Measurements from ENCODE around the gene ALMS1.
"Not testable (repeated sequence)": the region's sequence is repeated elsewhere in the genome, so short reads cannot be mapped to it uniquely, and the experiment has no call there.

Gene ALMS1

DNA sequence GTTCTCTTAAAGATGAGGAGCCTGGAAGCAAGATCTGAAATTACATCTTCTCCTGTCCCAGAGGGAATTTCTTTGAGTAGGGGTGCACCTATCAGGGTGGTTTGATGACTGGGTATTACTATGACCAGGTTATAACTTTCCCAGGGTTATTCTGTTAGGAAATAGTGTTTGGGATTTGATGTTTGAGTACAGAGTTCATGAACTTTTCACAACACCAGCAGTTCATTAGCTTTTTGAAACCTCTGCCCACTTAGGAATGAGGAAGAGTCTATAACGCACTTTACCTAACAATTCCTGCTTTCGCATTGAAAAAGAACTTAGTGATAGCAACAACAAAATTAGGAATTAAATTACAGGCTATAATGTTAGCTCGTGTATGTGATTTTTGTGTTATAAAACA is 58.6 kb downstream of the ALMS1 start:
- Mint-ChIP-seq H3K36me3 (ENCODE audit: low read depth) (peaks cover 75% of the 10 kb centered on the region), H3K9me3 (no peaks in the 10 kb centered on the region), H3K27me3 (no peaks in the 10 kb centered on the region), H3K4me3 (no peak overlapping the region), H3K4me1 (ENCODE audit: low read depth) (no peaks in the 10 kb centered on the region), H3K27ac (no peak overlapping the region)
- DNase-seq, result no peak

GRCh38 chr2:73448856-73449255 is 63.2 kb downstream of the ALMS1 start:
- Mint-ChIP-seq H3K9me3 (no peaks in the 10 kb centered on the region), H3K27me3 (no peaks in the 10 kb centered on the region), H3K36me3 (ENCODE audit: low read depth) (peaks cover 86% of the 10 kb centered on the region), H3K4me3 (no peak overlapping the region), H3K4me1 (ENCODE audit: low read depth) (no peaks in the 10 kb centered on the region), H3K27ac (no peak overlapping the region)
- DNase-seq, result no peak

GRCh38 chr2:73449404-73449803 is 63.8 kb downstream of the ALMS1 start:
- no peak overlapping the region for H3K27ac Mint-ChIP-seq
- H3K4me3 Mint-ChIP-seq, result no peak overlapping the region
- no peaks in the 10 kb centered on the region for H3K9me3 Mint-ChIP-seq
- no peaks in the 10 kb centered on the region for H3K27me3 Mint-ChIP-seq
- no peaks in the 10 kb centered on the region for H3K4me1 Mint-ChIP-seq (ENCODE audit: low read depth)
- no peak for DNase-seq
- peaks cover 85% of the 10 kb centered on the region for H3K36me3 Mint-ChIP-seq (ENCODE audit: low read depth)

GRCh38 chr2:73451263-73451972 is 65.8 kb downstream of the ALMS1 start:
- no peaks in the 10 kb centered on the region for H3K9me3 Mint-ChIP-seq
- no peaks in the 10 kb centered on the region for H3K4me1 Mint-ChIP-seq (ENCODE audit: low read depth)
- H3K4me3 Mint-ChIP-seq, result no peak overlapping the region
- DNase-seq, result no peak
- H3K27me3 Mint-ChIP-seq, result no peaks in the 10 kb centered on the region
- no peak overlapping the region for H3K27ac Mint-ChIP-seq
- H3K36me3 Mint-ChIP-seq (ENCODE audit: low read depth), result peaks cover 90% of the 10 kb centered on the region

GRCh38 chr2:73457982-73458381 is 72.3 kb downstream of the ALMS1 start:
- Mint-ChIP-seq H3K36me3 (ENCODE audit: low read depth) (peaks cover 71% of the 10 kb centered on the region), H3K4me1 (ENCODE audit: low read depth) (no peaks in the 10 kb centered on the region), H3K27ac (no peak overlapping the region), H3K4me3 (no peak overlapping the region), H3K27me3 (no peaks in the 10 kb centered on the region), H3K9me3 (peaks cover 2% of the 10 kb centered on the region)
- DNase-seq, result no peak

- DNase-seq; H3K4me1 Mint-ChIP-seq (ENCODE audit: low read depth); H3K9me3 Mint-ChIP-seq; H3K4me3 Mint-ChIP-seq; H3K27ac Mint-ChIP-seq; H3K27me3 Mint-ChIP-seq: not testable (repeated sequence)
- H3K36me3 Mint-ChIP-seq (ENCODE audit: low read depth), result peaks cover 34% of the 10 kb centered on the region
Measured at GRCh38 chr2:73462388-73462787, 76.8 kb downstream of the ALMS1 start.

DNA sequence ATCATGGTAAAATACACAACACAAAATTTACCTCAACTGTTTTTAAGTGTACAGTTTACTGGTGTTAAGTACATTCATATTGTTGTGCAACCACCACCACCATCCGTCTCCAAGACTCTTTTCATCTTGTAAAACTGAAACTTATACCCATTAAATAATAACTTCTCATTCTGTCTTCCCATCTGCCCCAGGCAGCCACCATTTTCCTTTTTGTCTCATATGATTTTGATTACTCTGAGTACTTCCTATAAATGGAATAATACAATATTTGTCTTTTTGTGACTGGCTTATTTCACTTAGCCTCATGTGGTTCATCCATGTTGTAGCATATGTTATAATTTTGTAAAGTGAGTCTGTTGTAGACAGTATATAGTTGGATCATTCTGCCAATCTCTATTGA is 82.7 kb downstream of the ALMS1 start:
- no peak for DNase-seq
- no peaks in the 10 kb centered on the region for H3K27me3 Mint-ChIP-seq
- no peak overlapping the region for H3K4me3 Mint-ChIP-seq
- no peaks in the 10 kb centered on the region for H3K36me3 Mint-ChIP-seq (ENCODE audit: low read depth)
- no peaks in the 10 kb centered on the region for H3K9me3 Mint-ChIP-seq
- H3K4me1 Mint-ChIP-seq (ENCODE audit: low read depth), result no peaks in the 10 kb centered on the region
- H3K27ac Mint-ChIP-seq, result no peak overlapping the region

GRCh38 chr2:73483874-73484273 is 98.2 kb downstream of the ALMS1 start:
- H3K36me3 Mint-ChIP-seq (ENCODE audit: low read depth), result peaks cover 42% of the 10 kb centered on the region
- not testable (repeated sequence) for H3K9me3 Mint-ChIP-seq; H3K27ac Mint-ChIP-seq; DNase-seq; H3K4me3 Mint-ChIP-seq; H3K4me1 Mint-ChIP-seq (ENCODE audit: low read depth); H3K27me3 Mint-ChIP-seq

GRCh38 chr2:73487112-73487657 is 101.5 kb downstream of the ALMS1 start:
- peaks cover 2% of the 10 kb centered on the region for H3K4me1 Mint-ChIP-seq (ENCODE audit: low read depth)
- H3K4me3 Mint-ChIP-seq, result no peak overlapping the region
- H3K36me3 Mint-ChIP-seq (ENCODE audit: low read depth), result peaks cover 63% of the 10 kb centered on the region
- DNase-seq, result no peak
- peaks cover 3% of the 10 kb centered on the region for H3K9me3 Mint-ChIP-seq
- no peaks in the 10 kb centered on the region for H3K27me3 Mint-ChIP-seq
- no peak overlapping the region for H3K27ac Mint-ChIP-seq

- peaks cover 66% of the 10 kb centered on the region for H3K36me3 Mint-ChIP-seq (ENCODE audit: low read depth)
- H3K27ac Mint-ChIP-seq, result no peak overlapping the region
- no peak overlapping the region for H3K4me3 Mint-ChIP-seq
- H3K9me3 Mint-ChIP-seq, result peaks cover 3% of the 10 kb centered on the region
- DNase-seq, result no peak
- no peaks in the 10 kb centered on the region for H3K27me3 Mint-ChIP-seq
- H3K4me1 Mint-ChIP-seq (ENCODE audit: low read depth), result peaks cover 2% of the 10 kb centered on the region
Measured at GRCh38 chr2:73488079-73488478, 102.4 kb downstream of the ALMS1 start.

- peaks cover 69% of the 10 kb centered on the region for H3K36me3 Mint-ChIP-seq (ENCODE audit: low read depth)
- no peak overlapping the region for H3K27ac Mint-ChIP-seq
- no peak for DNase-seq
Measured at GRCh38 chr2:73489053-73489452, 103.4 kb downstream of the ALMS1 start.

GRCh38 chr2:73494031-73494430 is 108.4 kb downstream of the ALMS1 start:
- H3K4me3 Mint-ChIP-seq, result no peak overlapping the region

More at GRCh38 chr2:73489053-73489452, 103.4 kb downstream of the ALMS1 start:
- Mint-ChIP-seq H3K9me3 (peaks cover 3% of the 10 kb centered on the region), H3K4me3 (no peak overlapping the region), H3K27me3 (no peaks in the 10 kb centered on the region), H3K4me1 (ENCODE audit: low read depth) (peaks cover 6% of the 10 kb centered on the region)

GRCh38 chr2:73503992-73504570 is 118.4 kb downstream of the ALMS1 start:
- DNase-seq, result no peak
- H3K27me3 Mint-ChIP-seq, result no peaks in the 10 kb centered on the region
- peaks cover 65% of the 10 kb centered on the region for H3K36me3 Mint-ChIP-seq (ENCODE audit: low read depth)
- no peak overlapping the region for H3K4me3 Mint-ChIP-seq
- no peaks in the 10 kb centered on the region for H3K4me1 Mint-ChIP-seq (ENCODE audit: low read depth)
- no peak overlapping the region for H3K27ac Mint-ChIP-seq
- H3K9me3 Mint-ChIP-seq, result peaks cover 36% of the 10 kb centered on the region

More at GRCh38 chr2:73494031-73494430, 108.4 kb downstream of the ALMS1 start:
- H3K9me3 Mint-ChIP-seq, result peaks cover 2% of the 10 kb centered on the region
- peaks cover 12% of the 10 kb centered on the region for H3K4me1 Mint-ChIP-seq (ENCODE audit: low read depth)
- no peak for DNase-seq
- H3K27me3 Mint-ChIP-seq, result no peaks in the 10 kb centered on the region
- no peak overlapping the region for H3K27ac Mint-ChIP-seq
- peaks cover 50% of the 10 kb centered on the region for H3K36me3 Mint-ChIP-seq (ENCODE audit: low read depth)

GRCh38 chr2:73504850-73505249 is 119.2 kb downstream of the ALMS1 start:
- DNase-seq; H3K4me3 Mint-ChIP-seq; H3K4me1 Mint-ChIP-seq (ENCODE audit: low read depth); H3K27ac Mint-ChIP-seq; H3K27me3 Mint-ChIP-seq: not testable (repeated sequence)
- H3K9me3 Mint-ChIP-seq, result peaks cover 40% of the 10 kb centered on the region
- H3K36me3 Mint-ChIP-seq (ENCODE audit: low read depth), result peaks cover 69% of the 10 kb centered on the region

DNA sequence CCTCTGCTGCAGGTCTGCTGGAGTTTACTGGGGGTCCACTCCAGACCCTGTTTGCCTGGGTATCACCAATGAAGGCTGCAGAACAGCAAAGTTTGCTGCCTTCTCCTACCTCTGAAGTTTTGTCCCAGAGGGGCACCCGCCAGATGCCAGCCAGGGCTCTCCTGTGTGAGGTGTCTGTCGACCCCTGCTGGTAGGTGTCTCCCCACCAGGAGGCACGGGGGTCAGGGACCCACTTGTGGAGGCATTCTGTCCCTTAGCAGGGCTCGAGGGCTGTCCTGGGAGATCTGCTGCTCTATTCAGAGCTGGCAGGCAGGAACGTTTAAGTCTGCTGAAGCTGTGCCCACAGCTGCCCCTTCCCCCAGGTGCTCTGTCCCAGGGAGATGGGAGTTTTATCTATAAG is 124.8 kb downstream of the ALMS1 start:
- not testable (repeated sequence) for H3K27ac Mint-ChIP-seq; H3K4me1 Mint-ChIP-seq (ENCODE audit: low read depth); DNase-seq; H3K4me3 Mint-ChIP-seq; H3K27me3 Mint-ChIP-seq
- Mint-ChIP-seq H3K9me3 (peaks cover 39% of the 10 kb centered on the region), H3K36me3 (ENCODE audit: low read depth) (peaks cover 77% of the 10 kb centered on the region)

Measured in activated T-cell treated with anti-CD3 and anti-CD28 coated beads, Interleukin-2, amount 50 U/mL, for 24 hours (primary cell).